ENCODE measurements around the gene PTTG2.

PTTG2 gene

GRCh38 chr4:37977471-37978247, 17.5 kb downstream of the PTTG2 start:
- H3K27ac ChIP-seq (ENCODE audit: low read length) = no peak overlapping the region

GRCh38 chr4:37978248-37978924, 18.2 kb downstream of the PTTG2 start:
- no peaks in the 10 kb centered on the region for H3K36me3 ChIP-seq (ENCODE audit: insufficient read depth, low read depth, low read length)
- H3K4me3 ChIP-seq (ENCODE audit: low read length) = peak overlapping the region; percentile 70
- no peaks in the 10 kb centered on the region for H3K27me3 ChIP-seq (ENCODE audit: insufficient read depth, low read length)
- peak overlapping the region; percentile 64; the same call in 1 of the 2 replicates for H3K9ac ChIP-seq (ENCODE audit: low read depth, low read length)
- H3K4me1 ChIP-seq (ENCODE audit: insufficient read depth, low read length) = peaks cover 24% of the 10 kb centered on the region
- H3K27ac ChIP-seq (ENCODE audit: low read length) = no peak overlapping the region
- no peaks in the 10 kb centered on the region for H3K9me3 ChIP-seq (ENCODE audit: insufficient read depth, low read depth, low read length)

More at GRCh38 chr4:37977471-37978247, 17.5 kb downstream of the PTTG2 start:
- no peaks in the 10 kb centered on the region for H3K9me3 ChIP-seq (ENCODE audit: insufficient read depth, low read depth, low read length)
- H3K4me3 ChIP-seq (ENCODE audit: low read length) = peak overlapping the region; percentile 70
- H3K9ac ChIP-seq (ENCODE audit: low read depth, low read length) = peak overlapping the region; percentile 64; the same call in 1 of the 2 replicates
- H3K36me3 ChIP-seq (ENCODE audit: insufficient read depth, low read depth, low read length) = no peaks in the 10 kb centered on the region
- peaks cover 23% of the 10 kb centered on the region for H3K4me1 ChIP-seq (ENCODE audit: insufficient read depth, low read length)
- H3K27me3 ChIP-seq (ENCODE audit: insufficient read depth, low read length) = no peaks in the 10 kb centered on the region

GRCh38 chr4:37980246-37980645, 20.0 kb downstream of the PTTG2 start:
- no peaks in the 10 kb centered on the region for H3K36me3 ChIP-seq (ENCODE audit: insufficient read depth, low read depth, low read length)
- H3K4me1 ChIP-seq (ENCODE audit: insufficient read depth, low read length) = peaks cover 24% of the 10 kb centered on the region
- no peaks in the 10 kb centered on the region for H3K27me3 ChIP-seq (ENCODE audit: insufficient read depth, low read length)
- no peak overlapping the region for H3K9ac ChIP-seq (ENCODE audit: low read depth, low read length)
- no peaks in the 10 kb centered on the region for H3K9me3 ChIP-seq (ENCODE audit: insufficient read depth, low read depth, low read length)
- no peak overlapping the region for H3K27ac ChIP-seq (ENCODE audit: low read length)
- H3K4me3 ChIP-seq (ENCODE audit: low read length) = no peak overlapping the region

- no peak overlapping the region for H3K27ac ChIP-seq (ENCODE audit: low read length)
- H3K4me3 ChIP-seq (ENCODE audit: low read length) = 0 out of 2 replicates have a peak overlapping the region, but pooled peaks have one; percentile 5
- no peaks in the 10 kb centered on the region for H3K27me3 ChIP-seq (ENCODE audit: insufficient read depth, low read length)
- H3K9ac ChIP-seq (ENCODE audit: low read depth, low read length) = no peak overlapping the region
- no peaks in the 10 kb centered on the region for H3K9me3 ChIP-seq (ENCODE audit: insufficient read depth, low read depth, low read length)
- H3K4me1 ChIP-seq (ENCODE audit: insufficient read depth, low read length) = peaks cover 21% of the 10 kb centered on the region
- no peaks in the 10 kb centered on the region for H3K36me3 ChIP-seq (ENCODE audit: insufficient read depth, low read depth, low read length)
Observed at GRCh38 chr4:37981425-37981824, 21.2 kb downstream of the PTTG2 start.

GRCh38 chr4:37981844-37982720, 21.9 kb downstream of the PTTG2 start:
- 0 out of 2 replicates have a peak overlapping the region, but pooled peaks have one; percentile 2 for H3K9ac ChIP-seq (ENCODE audit: low read depth, low read length)
- no peaks in the 10 kb centered on the region for H3K27me3 ChIP-seq (ENCODE audit: insufficient read depth, low read length)
- H3K4me3 ChIP-seq (ENCODE audit: low read length) = 0 out of 2 replicates have a peak overlapping the region, but pooled peaks have one; percentile 5
- no peak overlapping the region for H3K27ac ChIP-seq (ENCODE audit: low read length)
- H3K36me3 ChIP-seq (ENCODE audit: insufficient read depth, low read depth, low read length) = no peaks in the 10 kb centered on the region
- H3K9me3 ChIP-seq (ENCODE audit: insufficient read depth, low read depth, low read length) = no peaks in the 10 kb centered on the region
- peaks cover 18% of the 10 kb centered on the region for H3K4me1 ChIP-seq (ENCODE audit: insufficient read depth, low read length)

GRCh38 chr4:37982736-37983135, 22.5 kb downstream of the PTTG2 start:
- H3K27me3 ChIP-seq (ENCODE audit: insufficient read depth, low read length) = no peaks in the 10 kb centered on the region
- H3K9me3 ChIP-seq (ENCODE audit: insufficient read depth, low read depth, low read length) = no peaks in the 10 kb centered on the region
- no peak overlapping the region for H3K27ac ChIP-seq (ENCODE audit: low read length)
- H3K4me3 ChIP-seq (ENCODE audit: low read length) = no peak overlapping the region
- H3K4me1 ChIP-seq (ENCODE audit: insufficient read depth, low read length) = peaks cover 23% of the 10 kb centered on the region
- 0 out of 2 replicates have a peak overlapping the region, but pooled peaks have one; percentile 2 for H3K9ac ChIP-seq (ENCODE audit: low read depth, low read length)
- no peaks in the 10 kb centered on the region for H3K36me3 ChIP-seq (ENCODE audit: insufficient read depth, low read depth, low read length)

GRCh38 chr4:37983951-37984350, 23.8 kb downstream of the PTTG2 start:
- H3K27me3 ChIP-seq (ENCODE audit: insufficient read depth, low read length) = no peaks in the 10 kb centered on the region
- H3K9me3 ChIP-seq (ENCODE audit: insufficient read depth, low read depth, low read length) = no peaks in the 10 kb centered on the region
- no peaks in the 10 kb centered on the region for H3K36me3 ChIP-seq (ENCODE audit: insufficient read depth, low read depth, low read length)
- no peak overlapping the region for H3K9ac ChIP-seq (ENCODE audit: low read depth, low read length)
- no peak overlapping the region for H3K4me3 ChIP-seq (ENCODE audit: low read length)
- no peak overlapping the region for H3K27ac ChIP-seq (ENCODE audit: low read length)
- peaks cover 33% of the 10 kb centered on the region for H3K4me1 ChIP-seq (ENCODE audit: insufficient read depth, low read length)

- Histone ChIP-seq H3K27me3 (ENCODE audit: insufficient read depth, low read length) (no peaks in the 10 kb centered on the region), H3K9ac (ENCODE audit: low read depth, low read length) (no peak overlapping the region), H3K9me3 (ENCODE audit: insufficient read depth, low read depth, low read length) (no peaks in the 10 kb centered on the region), H3K4me1 (ENCODE audit: insufficient read depth, low read length) (peaks cover 42% of the 10 kb centered on the region), H3K4me3 (ENCODE audit: low read length) (no peak overlapping the region), H3K27ac (ENCODE audit: low read length) (no peak overlapping the region), H3K36me3 (ENCODE audit: insufficient read depth, low read depth, low read length) (no peaks in the 10 kb centered on the region)
Observed at GRCh38 chr4:37985730-37986275, 25.6 kb downstream of the PTTG2 start.

GRCh38 chr4:37988670-37989069, 28.5 kb downstream of the PTTG2 start:
- Histone ChIP-seq H3K4me3 (ENCODE audit: low read length) (peak overlapping the region; percentile 27; the same call in 1 of the 2 replicates), H3K4me1 (ENCODE audit: insufficient read depth, low read length) (peaks cover 42% of the 10 kb centered on the region), H3K9me3 (ENCODE audit: insufficient read depth, low read depth, low read length) (no peaks in the 10 kb centered on the region), H3K27me3 (ENCODE audit: insufficient read depth, low read length) (no peaks in the 10 kb centered on the region), H3K27ac (ENCODE audit: low read length) (no peak overlapping the region), H3K36me3 (ENCODE audit: insufficient read depth, low read depth, low read length) (no peaks in the 10 kb centered on the region), H3K9ac (ENCODE audit: low read depth, low read length) (peak overlapping the region; percentile 32; the same call in 1 of the 2 replicates)

- Histone ChIP-seq H3K27ac (ENCODE audit: low read length) (no peak overlapping the region), H3K4me3 (ENCODE audit: low read length) (0 out of 2 replicates have a peak overlapping the region, but pooled peaks have one; percentile 27), H3K9me3 (ENCODE audit: insufficient read depth, low read depth, low read length) (no peaks in the 10 kb centered on the region), H3K36me3 (ENCODE audit: insufficient read depth, low read depth, low read length) (no peaks in the 10 kb centered on the region), H3K4me1 (ENCODE audit: insufficient read depth, low read length) (peaks cover 47% of the 10 kb centered on the region), H3K9ac (ENCODE audit: low read depth, low read length) (peak overlapping the region; percentile 32; the same call in 1 of the 2 replicates), H3K27me3 (ENCODE audit: insufficient read depth, low read length) (no peaks in the 10 kb centered on the region)
Observed at GRCh38 chr4:37989398-37990260, 29.4 kb downstream of the PTTG2 start.

All from iPS-20b (cell line).